Measurements from ENCODE around the gene CAMK1D.

DNA sequence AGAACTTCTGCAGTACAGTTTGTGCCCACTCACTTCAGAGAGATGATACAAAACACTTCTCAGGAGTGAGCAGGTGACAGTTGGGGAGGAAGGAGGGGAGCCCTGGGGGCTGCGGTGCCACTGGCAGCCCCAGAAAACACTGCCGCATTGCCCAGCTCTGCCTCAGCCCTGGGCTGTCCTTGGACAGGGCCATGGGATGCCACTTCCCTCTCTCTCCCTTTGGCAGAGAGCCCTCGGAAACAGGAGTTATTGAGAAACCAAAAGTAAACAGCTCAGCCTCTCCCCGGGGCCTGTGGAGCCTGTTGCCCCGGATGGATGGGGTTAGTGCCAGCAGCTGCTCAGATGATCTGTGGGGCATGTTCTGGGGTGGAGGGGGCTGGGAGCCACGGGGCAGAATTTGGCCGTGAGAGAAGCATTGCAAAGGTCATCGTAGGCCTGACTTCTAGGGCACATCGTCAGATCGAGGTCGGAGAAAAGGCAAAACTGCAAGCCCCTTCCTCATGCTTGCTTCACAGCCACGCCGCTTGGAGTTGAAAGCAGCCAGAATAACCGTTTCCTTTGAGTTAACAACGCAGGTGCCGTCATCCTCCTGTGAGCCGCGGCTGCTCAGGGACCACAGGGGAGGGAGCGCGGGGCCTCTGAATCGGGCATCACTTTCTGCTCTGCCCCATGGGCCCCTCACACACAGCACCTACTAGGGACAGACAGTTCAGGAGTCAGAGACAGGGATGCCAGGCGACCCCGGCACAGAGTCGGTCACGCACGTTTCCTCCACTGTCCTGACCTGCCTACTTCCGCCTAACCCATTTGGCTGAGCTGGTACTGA, 256.4 kb downstream of the CAMK1D start:
- TF ChIP-seq BHLHE40 (IDR thresholded peaks at IDR 0.05; ENCODE audit: low read depth, low read length): no peak
- no peak for TF ChIP-seq ELK1 (IDR thresholded peaks at IDR 0.05; ENCODE audit: low read depth, low read length)
